ENCODE data around the gene STXBP3. TPM values are rescaled to one million over a fixed set of nuclear protein-coding genes. Genes with fewer than 3 reads are reported as not detected.

The STXBP3 gene
- total and polyA plus RNA-seq, 9 of the 15 experiments (the other 6 are each of a cell fraction or from before 2014, with no cell fraction given): 32.5 to 52.5 (median 39.2) TPM

- TF ChIP-seq NCOA2 (IDR thresholded peaks at IDR 0.05; ENCODE audit: partially characterized antibody in 2 of 2): no peak
- peak; percentile 79 for TF ChIP-seq SMAD4 (CRISPR knock-in tag; conservative IDR thresholded peaks at IDR 0.05)
- TF ChIP-seq BRCA1 (IDR thresholded peaks at IDR 0.05): no peak
- TF ChIP-seq BRCA1 (CRISPR knock-in tag; IDR thresholded peaks at IDR 0.05): no peak
- TF ChIP-seq ZNF699 (CRISPR knock-in tag; IDR thresholded peaks at IDR 0.05; ENCODE audit: insufficient replicate concordance): no peak
- 0 out of 2 replicates have a peak, but pooled peaks have one; percentile 76 for TF ChIP-seq ZNF282 (CRISPR knock-in tag; IDR thresholded peaks at IDR 0.05)
- peak in 1 of 2 experiments; percentile 62; a peak in 1 of 4 replicates for TF ChIP-seq SIN3A (IDR thresholded peaks at IDR 0.05; ENCODE audit: borderline replicate concordance in 2 of 2, control insufficient read depth in 1 of 2, low read depth in 2 of 2, low read length in 2 of 2)
- TF ChIP-seq ELF2 (CRISPR knock-in tag; IDR thresholded peaks at IDR 0.05): 0 out of 2 replicates have a peak, but pooled peaks have one; percentile 50
- peak; percentile 96 for TF ChIP-seq E2F6 (IDR thresholded peaks at IDR 0.05; ENCODE audit: borderline replicate concordance in 1 of 2, extremely low read depth in 1 of 2, insufficient read depth in 1 of 2, insufficient read length in 1 of 2, low read depth in 1 of 2, low read length in 1 of 2, poor library complexity in 1 of 2, severe bottlenecking in 1 of 2)
- TF ChIP-seq MAFF (IDR thresholded peaks at IDR 0.05; ENCODE audit: low read length): no peak
- TF ChIP-seq SRSF1 (IDR thresholded peaks at IDR 0.05; ENCODE audit: low read depth, low read length): peak; percentile 80; the same call in 1 of the 2 replicates
- no peak for TF ChIP-seq ZNF76 (CRISPR knock-in tag; IDR thresholded peaks at IDR 0.05; ENCODE audit: borderline replicate concordance)
- peak; percentile 80; the same call in 1 of the 2 replicates for TF ChIP-seq CBX1 (IDR thresholded peaks at IDR 0.05; ENCODE audit: low read depth)
- peak; percentile 99 for TF ChIP-seq TAF1 (IDR thresholded peaks at IDR 0.05; ENCODE audit: control insufficient read depth, extremely low read depth, insufficient read depth, low read length, severe bottlenecking)
- TF ChIP-seq STAT5A (IDR thresholded peaks at IDR 0.05; ENCODE audit: borderline replicate concordance, low read length): no peak
- peak; percentile 99 for TF ChIP-seq RBFOX2 (IDR thresholded peaks at IDR 0.05; ENCODE audit: low read depth, low read length)
- TF ChIP-seq MAZ (CRISPR knock-in tag; conservative IDR thresholded peaks at IDR 0.05 in 1 of 2, IDR thresholded peaks at IDR 0.05 in 1 of 2): peak; percentile 87 to 97
- no peak for TF ChIP-seq SAP30 (IDR thresholded peaks at IDR 0.05; ENCODE audit: borderline replicate concordance, insufficient read depth, low read depth, low read length, poor library complexity, severe bottlenecking)
- no peak for TF ChIP-seq HMG20A (CRISPR knock-in tag; conservative IDR thresholded peaks at IDR 0.05)
- TF ChIP-seq FUS (optimal IDR thresholded peaks at IDR 0.05; ENCODE audit: low read depth, low read length): peak; percentile 38
- peak; percentile 60 for TF ChIP-seq PKNOX1 (IDR thresholded peaks at IDR 0.05)
These were observed at the start of gene STXBP3 (continued) for GRCh38 chr1:108746382-108747170.
